HCT116 (cell line): ENCODE results near the gene RSRC1. TPM values are rescaled to one million over a fixed set of nuclear protein-coding genes. Genes with fewer than 3 reads are reported as not detected.

Experiments
- ATAC-seq: fragments of 200-7000 bp; cut with Tn5 transposase; 2 replicates; pipeline ENCODE4 v1.9.1; 2020; ENCODE audit warnings: mild to moderate bottlenecking, moderate library complexity
- BruUV-seq: library from RNA; stranded (reverse); fragments of 400-500 nt; replicated peaks from 2 replicates; lab custom pipeline; 2021; lab: Mats Ljungman, UMichigan
- CTCF ChIA-PET: fragments of 300-600 bp; sonication (Branson Sonifier 250); formaldehyde crosslinking; loops from one replicate; lab custom pipeline; 2021; ENCODE audit warnings: antibody characterized with exemption; lab: Charles Lee
- POLR2A ChIA-PET: fragments of 300-600, 350-600 bp; sonication (Branson Sonifier 250); formaldehyde crosslinking; loops from one replicate; lab custom pipeline; 2021; ENCODE audit warnings: antibody characterized with exemption; lab: Charles Lee
- RAD21 ChIA-PET, 2 experiments: fragments of 300-600 bp; sonication (Branson Sonifier 250); formaldehyde crosslinking; loops; one replicate each; lab custom pipeline; 2023; ENCODE audit warnings: low total read pairs in 2 of 2; ENCODE audit not compliant: uncharacterized antibody in 2 of 2, unreplicated experiment in 2 of 2, low non-redundant PET in 1 of 2; lab: Charles Lee
- DNase-seq: peaks from one replicate; pipeline ENCODE4 v3.0.0-alpha.2; 2010; ENCODE audit warnings: low read depth, low spot score
- H2AFZ ChIP-seq: fragments of 200-600 bp; shearing (Covaris generic), sonication (generic); 2 replicates; pipeline ENCODE4 v1.6.1; 2017; ENCODE audit warnings: low read depth, mixed run types, mixed read lengths, antibody characterized with exemption, low read length; ENCODE audit not compliant: poor library complexity, severe bottlenecking
- H3K27ac ChIP-seq: 2 replicates; pipeline ENCODE4 v1.5.1; 2012; ENCODE audit warnings: low read depth, low read length
- H3K27me3 ChIP-seq: fragments of 200-600 bp; sonication (generic); 2 replicates; pipeline ENCODE4 v1.6.1; 2016; ENCODE audit warnings: mixed run types, low read length, mixed read lengths; ENCODE audit not compliant: insufficient read depth
- H3K36me3 ChIP-seq, 2 experiments: fragments of 200-500 bp in 1 of 2; fragments of 200-600 bp in 1 of 2; sonication (Bioruptor generic) in 1 of 2; sonication (generic) in 1 of 2; 2 replicates each; pipeline versions ENCODE4 v1.5.1 to v1.6.1; 2014 to 2016; ENCODE audit warnings: low read length in 2 of 2, inconsistent platforms in 1 of 2, mixed read lengths in 1 of 2, mixed run types in 1 of 2; ENCODE audit not compliant: insufficient read depth in 2 of 2, control insufficient read depth in 1 of 2
- H3K4me1 ChIP-seq, 2 experiments: fragments of 200-600 bp in 1 of 2; sonication (generic) in 1 of 2; 2 replicates each; pipeline versions ENCODE4 v1.5.1 to v1.6.1; 2012 to 2017; ENCODE audit warnings: low read length in 2 of 2, inconsistent platforms in 1 of 2, mild to moderate bottlenecking in 1 of 2, mixed read lengths in 1 of 2, mixed run types in 1 of 2, moderate library complexity in 1 of 2; ENCODE audit not compliant: insufficient read depth in 2 of 2, control insufficient read depth in 1 of 2
- H3K4me2 ChIP-seq: fragments of 200-600 bp; sonication (generic); 2 replicates; pipeline ENCODE4 v1.6.1; 2017; ENCODE audit warnings: mixed run types, low read length, mixed read lengths
- H3K4me3 ChIP-seq, 2 experiments: fragments of 200-600 bp in 1 of 2; sonication (generic) in 1 of 2; replicated peaks in 1 of 2; 2 replicates each; pipeline ENCODE4 v1.5.1; 2011 to 2016; ENCODE audit warnings: low read length in 2 of 2, control low read depth in 1 of 2, low read depth in 1 of 2, mild to moderate bottlenecking in 1 of 2, mixed read lengths in 1 of 2, mixed run types in 1 of 2
- H3K79me2 ChIP-seq: fragments of 200-600 bp; sonication (generic); 2 replicates; pipeline ENCODE4 v1.6.1; 2017; ENCODE audit warnings: mild to moderate bottlenecking, mixed run types, low read length, moderate library complexity, mixed read lengths; ENCODE audit not compliant: insufficient read depth
- H3K9ac ChIP-seq: fragments of 200-600 bp; sonication (generic); 2 replicates; pipeline ENCODE4 v1.6.1; 2016; ENCODE audit warnings: low read length, mixed read lengths
- H3K9me2 ChIP-seq: fragments of 200-600 bp; sonication (generic), shearing (Covaris generic); 2 replicates; pipeline ENCODE4 v1.6.1; 2017; ENCODE audit warnings: mixed run types, mild to moderate bottlenecking, moderate library complexity; ENCODE audit not compliant: insufficient read depth
- H3K9me3 ChIP-seq, 2 experiments: fragments of 200-500 bp in 1 of 2; fragments of 200-600 bp in 1 of 2; sonication (Bioruptor generic) in 1 of 2; sonication (generic) in 1 of 2; 2 replicates each; pipeline ENCODE4 v1.6.1; 2014 to 2017; ENCODE audit warnings: low read length in 2 of 2, mixed read lengths in 2 of 2, inconsistent platforms in 1 of 2, low read depth in 1 of 2, mild to moderate bottlenecking in 1 of 2, mixed run types in 1 of 2, moderate library complexity in 1 of 2; ENCODE audit not compliant: control insufficient read depth in 1 of 2, insufficient read depth in 1 of 2
- H4K20me1 ChIP-seq: fragments of 200-600 bp; sonication (generic), shearing (Covaris generic); 2 replicates; pipeline ENCODE4 v1.6.1; 2017; ENCODE audit warnings: mixed run types, mild to moderate bottlenecking, moderate library complexity; ENCODE audit not compliant: insufficient read depth
- CEBPB ChIP-seq: IDR thresholded peaks from 2 replicates; pipeline ENCODE4 v1.6.1; 2012; ENCODE audit warnings: low read depth
- EGR1 ChIP-seq: IDR thresholded peaks from 2 replicates; pipeline ENCODE4 v1.6.1; 2012; ENCODE audit warnings: low read depth
- EZH2 ChIP-seq: fragments of 200-600 bp; sonication (generic); IDR thresholded peaks from 2 replicates; pipeline ENCODE4 v1.6.1; 2017; ENCODE audit warnings: antibody characterized with exemption, mixed run types
- POLR2A ChIP-seq: IDR thresholded peaks from 2 replicates; pipeline ENCODE4 v1.7.0; 2011; ENCODE audit warnings: borderline replicate concordance; ENCODE audit not compliant: insufficient read depth, insufficient read length; ENCODE audit errors: extremely low read depth
- POLR2AphosphoS5 ChIP-seq: IDR thresholded peaks from 2 replicates; pipeline ENCODE4 v1.6.1; 2011; ENCODE audit warnings: mild to moderate bottlenecking, low read depth, low read length, moderate library complexity
- RAD21 ChIP-seq: IDR thresholded peaks from 2 replicates; pipeline ENCODE4 v1.6.1; 2012; ENCODE audit warnings: low read depth, mild to moderate bottlenecking
- SIN3A ChIP-seq: IDR thresholded peaks from 2 replicates; pipeline ENCODE4 v1.6.1; 2012; ENCODE audit warnings: low read depth
- SP1 ChIP-seq: IDR thresholded peaks from 2 replicates; pipeline ENCODE4 v1.6.1; 2012; ENCODE audit warnings: low read depth
- SRF ChIP-seq: IDR thresholded peaks from 2 replicates; pipeline ENCODE4 v1.6.1; 2012; ENCODE audit warnings: low read depth
- ZNF274 ChIP-seq: fragments of 200-500 bp; sonication (Bioruptor generic); IDR thresholded peaks from 2 replicates; pipeline ENCODE4 v1.6.1; 2014; ENCODE audit warnings: mild to moderate bottlenecking, low read depth, low read length, inconsistent platforms
- intact Hi-C: fragments of 100-400 bp; cut with micrococcal nuclease; formaldehyde crosslinking; loops from 2 replicates; pipeline ENCODE4 v1.10.0; 2022
- total RNA-seq: library from RNA; stranded (reverse); gene quantifications from one replicate; pipeline ENCODE4 v1.2.1, GENCODE V29; 2021; ENCODE audit not compliant: unreplicated experiment
- TF ChIP-seq, protein P1 (sequence below): IDR thresholded peaks from 2 replicates; pipeline ENCODE4 v1.6.1; 2012; ENCODE audit warnings: low read depth
- TF ChIP-seq, protein P2 (sequence below): IDR thresholded peaks from 2 replicates; pipeline ENCODE4 v1.6.1; 2011; ENCODE audit warnings: mild to moderate bottlenecking, low read length, moderate library complexity; ENCODE audit not compliant: insufficient replicate concordance; ENCODE audit errors: extremely low read depth
- TF ChIP-seq, protein P3 (sequence below), 3 experiments: fragments of 200-600 bp in 1 of 3; sonication (generic) in 1 of 3; IDR thresholded peaks in 2 of 3; conservative IDR thresholded peaks in 1 of 3; 2 replicates each; pipeline ENCODE4 v1.5.1; 2012 to 2017; ENCODE audit warnings: low read depth in 2 of 3, low read length in 2 of 3, antibody characterized with exemption in 1 of 3, borderline replicate concordance in 1 of 3, control low read depth in 1 of 3, mild to moderate bottlenecking in 1 of 3, mixed read lengths in 1 of 3, mixed run types in 1 of 3, moderate library complexity in 1 of 3; ENCODE audit not compliant: insufficient read depth in 1 of 3
- TF ChIP-seq, protein P4 (sequence below): IDR thresholded peaks from 2 replicates; pipeline ENCODE4 v1.6.1; 2012

RSRC1 gene
- total RNA-seq, 1 experiment from 2014 or later: 37.1 TPM

DNA sequence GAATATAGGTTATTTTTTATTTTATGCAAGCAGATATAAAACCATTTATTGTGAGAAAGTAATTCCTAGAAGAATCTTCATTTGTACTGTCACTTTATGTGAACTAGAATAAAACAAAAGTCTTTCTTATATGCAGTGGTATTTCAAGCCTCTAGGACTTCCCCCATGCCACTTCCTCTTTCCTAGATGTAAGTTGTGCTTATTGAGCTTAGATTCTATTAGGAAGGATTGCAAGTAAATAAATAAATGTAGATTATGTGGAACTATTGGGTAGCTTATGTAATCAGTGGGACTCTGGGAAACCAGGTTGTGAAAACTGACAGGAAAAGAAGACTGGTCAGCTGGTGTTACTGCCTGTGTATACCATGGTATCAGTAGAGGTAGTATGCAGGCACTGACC, 169.7 kb downstream of the RSRC1 start (continued):
- TF ChIP-seq, protein P1, sequence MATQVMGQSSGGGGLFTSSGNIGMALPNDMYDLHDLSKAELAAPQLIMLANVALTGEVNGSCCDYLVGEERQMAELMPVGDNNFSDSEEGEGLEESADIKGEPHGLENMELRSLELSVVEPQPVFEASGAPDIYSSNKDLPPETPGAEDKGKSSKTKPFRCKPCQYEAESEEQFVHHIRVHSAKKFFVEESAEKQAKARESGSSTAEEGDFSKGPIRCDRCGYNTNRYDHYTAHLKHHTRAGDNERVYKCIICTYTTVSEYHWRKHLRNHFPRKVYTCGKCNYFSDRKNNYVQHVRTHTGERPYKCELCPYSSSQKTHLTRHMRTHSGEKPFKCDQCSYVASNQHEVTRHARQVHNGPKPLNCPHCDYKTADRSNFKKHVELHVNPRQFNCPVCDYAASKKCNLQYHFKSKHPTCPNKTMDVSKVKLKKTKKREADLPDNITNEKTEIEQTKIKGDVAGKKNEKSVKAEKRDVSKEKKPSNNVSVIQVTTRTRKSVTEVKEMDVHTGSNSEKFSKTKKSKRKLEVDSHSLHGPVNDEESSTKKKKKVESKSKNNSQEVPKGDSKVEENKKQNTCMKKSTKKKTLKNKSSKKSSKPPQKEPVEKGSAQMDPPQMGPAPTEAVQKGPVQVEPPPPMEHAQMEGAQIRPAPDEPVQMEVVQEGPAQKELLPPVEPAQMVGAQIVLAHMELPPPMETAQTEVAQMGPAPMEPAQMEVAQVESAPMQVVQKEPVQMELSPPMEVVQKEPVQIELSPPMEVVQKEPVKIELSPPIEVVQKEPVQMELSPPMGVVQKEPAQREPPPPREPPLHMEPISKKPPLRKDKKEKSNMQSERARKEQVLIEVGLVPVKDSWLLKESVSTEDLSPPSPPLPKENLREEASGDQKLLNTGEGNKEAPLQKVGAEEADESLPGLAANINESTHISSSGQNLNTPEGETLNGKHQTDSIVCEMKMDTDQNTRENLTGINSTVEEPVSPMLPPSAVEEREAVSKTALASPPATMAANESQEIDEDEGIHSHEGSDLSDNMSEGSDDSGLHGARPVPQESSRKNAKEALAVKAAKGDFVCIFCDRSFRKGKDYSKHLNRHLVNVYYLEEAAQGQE: no peak

DNA sequence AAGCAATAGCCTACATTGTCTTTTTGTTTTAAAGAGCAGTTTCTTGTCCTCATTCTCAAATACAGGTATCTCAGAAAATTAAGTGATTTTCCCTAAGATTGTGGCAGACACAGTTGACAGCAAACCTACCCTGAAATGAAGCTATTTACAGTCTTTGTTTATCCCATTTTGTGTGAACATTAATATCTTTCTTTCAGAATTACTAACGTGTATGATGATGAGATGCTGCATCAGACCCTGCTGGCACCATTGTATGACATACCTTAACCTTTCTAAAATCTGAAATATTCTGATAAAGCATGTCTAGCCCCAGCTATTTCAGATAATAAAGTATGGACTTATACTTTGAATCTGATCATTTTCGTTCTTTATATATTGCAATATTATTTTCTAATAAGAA, 185.9 kb downstream of the RSRC1 start:
- no peaks in the 10 kb centered on the region for H3K79me2 ChIP-seq
- no peak overlapping the region for H3K27ac ChIP-seq
- no peaks in the 10 kb centered on the region for H3K9me2 ChIP-seq
- H2AFZ ChIP-seq: no peak overlapping the region
- H3K36me3 ChIP-seq: no peaks in the 10 kb centered on the region
- ChIA-PET POLR2A (no interaction called here), RAD21 (no interaction called here), CTCF (no interaction called here)
- DNase-seq (no peak), ATAC-seq (no peak)
- intact Hi-C loops: no loop called here
- no peak overlapping the region for H3K4me3 ChIP-seq
- no peaks in the 10 kb centered on the region for H3K9me3 ChIP-seq
- no peak overlapping the region for H3K9ac ChIP-seq
- no TSS peak for BruUV-seq
- no peaks in the 10 kb centered on the region for H3K27me3 ChIP-seq
- no peaks in the 10 kb centered on the region for H4K20me1 ChIP-seq
- H3K4me2 ChIP-seq: no peak overlapping the region
- H3K4me1 ChIP-seq: no peaks in the 10 kb centered on the region
- TF ChIP-seq EGR1 (no peak), SP1 (no peak), ZNF274 (no peak), SIN3A (no peak), POLR2AphosphoS5 (no peak), SRF (no peak), POLR2A (no peak), RAD21 (no peak), EZH2 (no peak), CEBPB (no peak)
- TF ChIP-seq, protein P2, sequence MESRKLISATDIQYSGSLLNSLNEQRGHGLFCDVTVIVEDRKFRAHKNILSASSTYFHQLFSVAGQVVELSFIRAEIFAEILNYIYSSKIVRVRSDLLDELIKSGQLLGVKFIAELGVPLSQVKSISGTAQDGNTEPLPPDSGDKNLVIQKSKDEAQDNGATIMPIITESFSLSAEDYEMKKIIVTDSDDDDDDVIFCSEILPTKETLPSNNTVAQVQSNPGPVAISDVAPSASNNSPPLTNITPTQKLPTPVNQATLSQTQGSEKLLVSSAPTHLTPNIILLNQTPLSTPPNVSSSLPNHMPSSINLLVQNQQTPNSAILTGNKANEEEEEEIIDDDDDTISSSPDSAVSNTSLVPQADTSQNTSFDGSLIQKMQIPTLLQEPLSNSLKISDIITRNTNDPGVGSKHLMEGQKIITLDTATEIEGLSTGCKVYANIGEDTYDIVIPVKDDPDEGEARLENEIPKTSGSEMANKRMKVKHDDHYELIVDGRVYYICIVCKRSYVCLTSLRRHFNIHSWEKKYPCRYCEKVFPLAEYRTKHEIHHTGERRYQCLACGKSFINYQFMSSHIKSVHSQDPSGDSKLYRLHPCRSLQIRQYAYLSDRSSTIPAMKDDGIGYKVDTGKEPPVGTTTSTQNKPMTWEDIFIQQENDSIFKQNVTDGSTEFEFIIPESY: no peak
- TF ChIP-seq, protein P3, sequence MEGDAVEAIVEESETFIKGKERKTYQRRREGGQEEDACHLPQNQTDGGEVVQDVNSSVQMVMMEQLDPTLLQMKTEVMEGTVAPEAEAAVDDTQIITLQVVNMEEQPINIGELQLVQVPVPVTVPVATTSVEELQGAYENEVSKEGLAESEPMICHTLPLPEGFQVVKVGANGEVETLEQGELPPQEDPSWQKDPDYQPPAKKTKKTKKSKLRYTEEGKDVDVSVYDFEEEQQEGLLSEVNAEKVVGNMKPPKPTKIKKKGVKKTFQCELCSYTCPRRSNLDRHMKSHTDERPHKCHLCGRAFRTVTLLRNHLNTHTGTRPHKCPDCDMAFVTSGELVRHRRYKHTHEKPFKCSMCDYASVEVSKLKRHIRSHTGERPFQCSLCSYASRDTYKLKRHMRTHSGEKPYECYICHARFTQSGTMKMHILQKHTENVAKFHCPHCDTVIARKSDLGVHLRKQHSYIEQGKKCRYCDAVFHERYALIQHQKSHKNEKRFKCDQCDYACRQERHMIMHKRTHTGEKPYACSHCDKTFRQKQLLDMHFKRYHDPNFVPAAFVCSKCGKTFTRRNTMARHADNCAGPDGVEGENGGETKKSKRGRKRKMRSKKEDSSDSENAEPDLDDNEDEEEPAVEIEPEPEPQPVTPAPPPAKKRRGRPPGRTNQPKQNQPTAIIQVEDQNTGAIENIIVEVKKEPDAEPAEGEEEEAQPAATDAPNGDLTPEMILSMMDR (IDR thresholded peaks at IDR 0.05 in 2 of 3, conservative IDR thresholded peaks at IDR 0.05 in 1 of 3; ENCODE audit: borderline replicate concordance in 1 of 3, insufficient read depth in 1 of 3, low read depth in 2 of 3, low read length in 2 of 3): no peak
- TF ChIP-seq, protein P1: no peak
- TF ChIP-seq, protein P4, sequence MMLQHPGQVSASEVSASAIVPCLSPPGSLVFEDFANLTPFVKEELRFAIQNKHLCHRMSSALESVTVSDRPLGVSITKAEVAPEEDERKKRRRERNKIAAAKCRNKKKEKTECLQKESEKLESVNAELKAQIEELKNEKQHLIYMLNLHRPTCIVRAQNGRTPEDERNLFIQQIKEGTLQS: no peak
